Stimulated activated naive CD4-positive, alpha-beta T cell (primary cell): ENCODE data around the gene RAP2A.

Source experiments
- DNase-seq, 6 experiments: peaks; one replicate each; lab custom pipeline; 2025; lab: John Stamatoyannopoulos, UW

Gene RAP2A

GRCh38 chr13:97422118-97423054 is 11.6 kb upstream of the RAP2A start:
- DNase-seq: no peak

GRCh38 chr13:97423300-97424045 is 10.5 kb upstream of the RAP2A start:
- no peak for DNase-seq

GRCh38 chr13:97425590-97425989 is 8.4 kb upstream of the RAP2A start:
- DNase-seq: no peak

- no peak for DNase-seq
These were observed 7.3 kb upstream of the RAP2A start for GRCh38 chr13:97426695-97427094.

- DNase-seq: no peak
These were observed 4.3 kb upstream of the RAP2A start for GRCh38 chr13:97429681-97430081.

GRCh38 chr13:97430296-97430695 is 3.7 kb upstream of the RAP2A start:
- no peak for DNase-seq

- DNase-seq: no peak
These were observed 2.7 kb upstream of the RAP2A start for GRCh38 chr13:97431171-97431764.

- DNase-seq: peak in 1 of 6 experiments; percentile 54
These were observed 1.6 kb upstream of the RAP2A start for GRCh38 chr13:97432232-97432916.

GRCh38 chr13:97432917-97433726 is 847 bp upstream of the RAP2A start:
- peak; percentile 95 to 99 (median 98) for DNase-seq

GRCh38 chr13:97434397-97435201 is 630 bp downstream of the RAP2A start:
- peak; percentile 31 to 72 (median 53) for DNase-seq

GRCh38 chr13:97435323-97435722 is 1.4 kb downstream of the RAP2A start:
- no peak for DNase-seq

- DNase-seq: no peak
These were observed 1.8 kb downstream of the RAP2A start for GRCh38 chr13:97435794-97436193.

- DNase-seq: no peak
These were observed 2.9 kb downstream of the RAP2A start for GRCh38 chr13:97436845-97437244.

GRCh38 chr13:97437729-97438128 is 3.8 kb downstream of the RAP2A start:
- no peak for DNase-seq

GRCh38 chr13:97438856-97439595 is 5.1 kb downstream of the RAP2A start:
- no peak for DNase-seq

GRCh38 chr13:97440598-97441170 is 6.7 kb downstream of the RAP2A start:
- DNase-seq: no peak

GRCh38 chr13:97441368-97441767 is 7.4 kb downstream of the RAP2A start:
- no peak for DNase-seq

GRCh38 chr13:97445522-97446187 is 11.7 kb downstream of the RAP2A start:
- no peak for DNase-seq

GRCh38 chr13:97446448-97446847 is 12.5 kb downstream of the RAP2A start:
- no peak for DNase-seq
